ENCODE results near the gene BCKDHA. TPM values are rescaled to one million over a fixed set of nuclear protein-coding genes. Genes with fewer than 3 reads are reported as not detected.

The BCKDHA gene
- total and polyA plus RNA-seq, 12 donors: 19.5 to 74.6 (median 42.5) TPM

DNA sequence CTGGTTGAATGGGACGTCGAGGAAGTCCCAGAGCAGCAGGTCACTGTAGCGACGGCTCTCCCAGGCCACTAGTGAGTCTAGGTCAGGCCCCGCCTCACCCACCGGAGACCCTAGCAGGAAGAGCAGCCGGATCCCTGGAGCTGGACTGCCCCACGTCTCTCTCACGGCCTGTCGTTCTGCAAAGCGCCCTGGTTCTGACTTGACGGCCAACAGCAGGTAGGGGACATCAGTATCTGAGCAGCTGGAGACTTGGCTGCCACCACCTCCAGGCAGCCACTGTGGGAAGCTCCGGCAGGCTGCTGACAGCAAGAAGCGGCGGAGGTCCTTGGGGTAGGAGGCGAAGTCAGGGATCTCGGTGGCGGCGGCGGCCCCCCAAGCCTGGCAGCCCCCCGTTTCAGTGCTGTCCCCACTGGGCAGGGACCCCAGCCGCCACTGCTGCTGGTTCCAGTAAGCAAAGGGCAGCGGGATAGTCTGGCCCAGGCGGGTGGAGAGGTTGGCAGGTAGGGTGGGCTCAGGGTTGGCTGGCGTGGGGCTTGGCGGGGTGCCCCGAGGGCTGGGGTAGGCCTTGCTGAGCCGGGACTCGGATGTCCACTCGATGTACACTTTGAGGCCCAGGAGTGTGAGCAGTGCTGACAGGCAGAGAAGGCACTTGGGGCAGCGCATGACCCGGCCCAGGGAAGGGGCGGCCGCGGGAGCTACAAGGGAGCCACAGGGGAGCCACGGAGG lies 28.7 kb downstream of the BCKDHA start:
- Histone ChIP-seq H3K9me3 (no peaks in the 10 kb centered on the region), H3K27ac (peak overlapping the region in 9 of 10 donors; percentile 72 to 94 (median 91)), H3K36me3 (peaks cover 0 to 58% (median 14%) of the 10 kb centered on the region in 9 donors), H3K4me1 (peaks cover 12 to 93% (median 62%) of the 10 kb centered on the region in 9 donors), H3K27me3 (no peaks in the 10 kb centered on the region), H3K4me3 (peak overlapping the region in 9 of 10 donors; percentile 46 to 73 (median 64))
- intact Hi-C loops (cut with DNase I): loop anchor here in 3 of 10 donors (5.0 kb wide), 3 partner anchors 104 to 119 kb away; partner anchors contain the start of gene CCDC97 (in 1 of the 3)
- DNase-seq (no peak), ATAC-seq (peak in 7 of 8 donors; percentile 4 to 32 (median 23))
- TF ChIP-seq, protein P1, sequence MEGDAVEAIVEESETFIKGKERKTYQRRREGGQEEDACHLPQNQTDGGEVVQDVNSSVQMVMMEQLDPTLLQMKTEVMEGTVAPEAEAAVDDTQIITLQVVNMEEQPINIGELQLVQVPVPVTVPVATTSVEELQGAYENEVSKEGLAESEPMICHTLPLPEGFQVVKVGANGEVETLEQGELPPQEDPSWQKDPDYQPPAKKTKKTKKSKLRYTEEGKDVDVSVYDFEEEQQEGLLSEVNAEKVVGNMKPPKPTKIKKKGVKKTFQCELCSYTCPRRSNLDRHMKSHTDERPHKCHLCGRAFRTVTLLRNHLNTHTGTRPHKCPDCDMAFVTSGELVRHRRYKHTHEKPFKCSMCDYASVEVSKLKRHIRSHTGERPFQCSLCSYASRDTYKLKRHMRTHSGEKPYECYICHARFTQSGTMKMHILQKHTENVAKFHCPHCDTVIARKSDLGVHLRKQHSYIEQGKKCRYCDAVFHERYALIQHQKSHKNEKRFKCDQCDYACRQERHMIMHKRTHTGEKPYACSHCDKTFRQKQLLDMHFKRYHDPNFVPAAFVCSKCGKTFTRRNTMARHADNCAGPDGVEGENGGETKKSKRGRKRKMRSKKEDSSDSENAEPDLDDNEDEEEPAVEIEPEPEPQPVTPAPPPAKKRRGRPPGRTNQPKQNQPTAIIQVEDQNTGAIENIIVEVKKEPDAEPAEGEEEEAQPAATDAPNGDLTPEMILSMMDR (IDR thresholded peaks at IDR 0.05): no peak
- 58 to 65% methylated on average over 36 of the region's 36 CpGs for WGBS, 2 donors

DNA sequence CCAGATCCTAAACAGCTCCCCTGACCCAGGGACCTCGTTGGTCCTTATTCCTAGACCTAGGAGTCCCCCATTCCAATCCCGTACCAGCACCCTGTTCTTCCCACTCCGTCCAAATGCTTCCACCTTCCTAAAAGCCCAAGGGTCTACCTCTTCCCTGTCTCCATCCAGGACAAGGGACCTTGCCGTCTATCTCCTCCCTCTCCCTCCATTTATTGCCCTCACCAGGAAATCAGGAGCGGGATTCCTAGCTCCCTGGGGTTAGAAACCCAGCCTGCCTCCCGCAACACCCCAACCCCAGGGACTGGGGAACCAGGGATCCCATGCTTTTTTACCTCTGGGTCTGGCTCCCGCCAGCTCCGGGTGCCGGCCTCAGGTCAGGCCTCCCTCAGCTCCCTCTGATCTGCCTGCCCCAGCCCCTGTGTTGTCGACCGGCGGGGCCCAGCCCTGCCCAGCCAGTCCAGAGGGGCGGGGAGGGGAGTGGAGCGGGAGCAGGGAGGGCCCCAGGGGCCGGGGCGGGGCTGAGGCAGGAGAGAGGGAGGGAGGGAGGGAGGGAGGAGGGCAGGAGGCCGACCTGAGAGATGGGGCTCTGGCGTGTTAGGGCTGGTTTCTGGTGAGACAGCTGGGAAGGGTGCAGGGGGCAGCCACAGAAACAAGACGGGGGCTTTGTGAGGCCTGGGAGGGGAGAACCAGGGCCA lies 29.5 kb downstream of the BCKDHA start, which contains the start of gene B3GNT8:
B3GNT8 (minus strand) TSS at position 423 of the 695 bp plus-strand sequence. CDS start 596 bp downstream, outside the sequence.
- intact Hi-C loops (cut with DNase I): loop anchor here in 3 of 10 donors (5.0 kb wide), 3 partner anchors 105 to 120 kb away; partner anchors contain the start of gene CCDC97 (in 1 of the 3)
- H3K9me3 ChIP-seq: no peaks in the 10 kb centered on the region
- 1 to 6% methylated on average over 18 to 19 of the region's 19 CpGs for whole genome bisulfite sequencing, 2 donors
- TF ChIP-seq, protein P1 (IDR thresholded peaks at IDR 0.05): no peak
- H3K36me3 ChIP-seq: peaks cover 0 to 62% (median 12%) of the 10 kb centered on the region in 9 donors
- peak within 1 kb of the TSS; percentile 69 to 94 (median 90) for H3K27ac ChIP-seq
- no peaks in the 10 kb centered on the region for H3K27me3 ChIP-seq
- ATAC-seq: peak; percentile 84 to 89 (median 86)
- peak; percentile 89 to 90 for DNase-seq
- H3K4me3 ChIP-seq: peak within 1 kb of the TSS; percentile 16 to 73 (median 61)
- peaks cover 12 to 93% (median 63%) of the 10 kb centered on the region in 9 donors for H3K4me1 ChIP-seq

DNA sequence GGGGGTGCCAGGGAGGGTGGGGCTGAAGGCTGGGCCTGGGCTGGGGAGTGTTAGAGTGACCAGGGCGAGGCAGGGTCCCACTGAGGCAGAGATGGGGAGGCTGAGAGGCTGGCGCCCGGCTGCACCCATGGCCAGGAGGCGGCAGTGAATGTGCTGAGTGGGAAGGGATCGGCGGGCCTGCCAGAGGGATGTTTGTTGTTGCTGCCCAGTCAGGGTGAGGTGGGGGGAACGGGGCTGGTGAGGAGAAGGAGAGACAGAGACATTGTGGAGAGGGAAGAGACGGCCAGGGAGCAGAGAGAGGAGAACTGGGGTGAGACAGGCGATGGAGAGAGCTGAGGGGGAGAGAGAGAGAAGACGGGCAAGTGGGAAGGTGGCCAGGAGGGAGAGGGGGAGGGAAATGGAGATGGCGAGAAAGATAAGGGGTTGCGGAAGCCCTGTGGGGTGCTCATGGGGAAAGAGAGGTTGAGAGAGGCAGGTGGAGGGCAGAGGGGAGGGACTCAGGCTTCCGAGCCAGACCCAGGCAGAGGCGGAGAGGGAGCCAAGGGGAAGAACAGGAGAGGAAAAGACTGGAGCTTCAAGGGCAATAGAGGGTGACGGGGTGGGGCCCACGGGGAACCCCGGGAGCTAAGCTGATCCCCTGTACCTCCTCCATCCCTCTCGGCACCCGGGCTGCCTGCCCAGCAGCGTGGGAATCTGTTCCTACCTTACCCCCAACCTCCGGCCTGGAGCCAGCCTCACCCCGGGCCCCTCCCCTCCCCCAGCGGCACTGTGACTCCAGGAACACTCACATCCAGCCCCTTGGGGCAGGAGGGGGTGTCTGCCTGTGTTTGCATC lies 30.2 kb downstream of the BCKDHA start:
- ATAC-seq (peak; percentile 8 to 48 (median 20)), DNase-seq (peak in 1 of 2 donors; percentile 44)
- H3K4me1 ChIP-seq: peaks cover 13 to 87% (median 62%) of the 10 kb centered on the region in 9 donors
- peaks cover 0 to 58% (median 6%) of the 10 kb centered on the region in 9 donors for H3K36me3 ChIP-seq
- TF ChIP-seq, protein P1 (IDR thresholded peaks at IDR 0.05): peak in 2 of 9 donors; percentile 12 to 31
- WGBS, 2 donors: 1 to 3% methylated on average over 23 of the region's 23 CpGs
- peak overlapping the region; percentile 69 to 94 (median 90) for H3K27ac ChIP-seq
- no peaks in the 10 kb centered on the region for H3K27me3 ChIP-seq
- no peaks in the 10 kb centered on the region for H3K9me3 ChIP-seq
- peak overlapping the region; percentile 16 to 73 (median 61) for H3K4me3 ChIP-seq
- intact Hi-C loops (cut with DNase I): loop anchor here in 3 of 10 donors (1.0 to 5.0 kb wide), 4 partner anchors 65 to 121 kb away; partner anchors contain the start of gene CCDC97 (in 1 of the 3)

Measured in heart right ventricle (tissue), 16 donors.